Fibroblast of lung (primary cell): Measurements from ENCODE around the gene SRPX2.

ENCODE experiments used
- EZH2 ChIP-seq: IDR thresholded peaks from 2 replicates; pipeline ENCODE4 v1.5.1; 2012; ENCODE audit warnings: low read length, control low read depth, mild to moderate bottlenecking; ENCODE audit errors: missing control alignments
- TF ChIP-seq, protein P1 (sequence below), 2 donors: IDR thresholded peaks in 1 of 2; conservative IDR thresholded peaks in 1 of 2; 1 replicate in 1 of 2; 2 replicates in 1 of 2; pipeline ENCODE4 v1.5.1; 2011 to 2012; ENCODE audit warnings: low read length in 2 of 2, control low read depth in 1 of 2, inconsistent platforms in 1 of 2, low read depth in 1 of 2, mild to moderate bottlenecking in 1 of 2

DNA sequence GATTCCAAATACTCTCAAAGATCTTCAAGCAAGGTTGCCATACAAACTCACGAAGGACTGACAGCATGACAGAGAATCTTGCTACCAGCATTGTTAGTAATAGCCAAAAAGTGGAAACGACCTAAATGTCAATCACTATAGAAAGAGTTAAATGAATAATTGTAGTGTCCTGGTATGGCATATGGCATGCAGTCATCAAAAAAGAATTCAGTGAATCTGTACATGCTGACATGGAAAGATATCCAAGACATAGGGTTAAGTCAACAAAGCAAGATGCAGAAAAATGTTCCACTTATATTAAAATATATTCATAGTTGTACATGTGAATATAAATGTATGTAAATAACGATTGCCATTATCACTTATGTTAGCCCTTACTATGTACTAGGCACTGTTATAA, 37.6 kb downstream of the SRPX2 start:
- TF ChIP-seq EZH2, result no peak
- TF ChIP-seq, protein P1, sequence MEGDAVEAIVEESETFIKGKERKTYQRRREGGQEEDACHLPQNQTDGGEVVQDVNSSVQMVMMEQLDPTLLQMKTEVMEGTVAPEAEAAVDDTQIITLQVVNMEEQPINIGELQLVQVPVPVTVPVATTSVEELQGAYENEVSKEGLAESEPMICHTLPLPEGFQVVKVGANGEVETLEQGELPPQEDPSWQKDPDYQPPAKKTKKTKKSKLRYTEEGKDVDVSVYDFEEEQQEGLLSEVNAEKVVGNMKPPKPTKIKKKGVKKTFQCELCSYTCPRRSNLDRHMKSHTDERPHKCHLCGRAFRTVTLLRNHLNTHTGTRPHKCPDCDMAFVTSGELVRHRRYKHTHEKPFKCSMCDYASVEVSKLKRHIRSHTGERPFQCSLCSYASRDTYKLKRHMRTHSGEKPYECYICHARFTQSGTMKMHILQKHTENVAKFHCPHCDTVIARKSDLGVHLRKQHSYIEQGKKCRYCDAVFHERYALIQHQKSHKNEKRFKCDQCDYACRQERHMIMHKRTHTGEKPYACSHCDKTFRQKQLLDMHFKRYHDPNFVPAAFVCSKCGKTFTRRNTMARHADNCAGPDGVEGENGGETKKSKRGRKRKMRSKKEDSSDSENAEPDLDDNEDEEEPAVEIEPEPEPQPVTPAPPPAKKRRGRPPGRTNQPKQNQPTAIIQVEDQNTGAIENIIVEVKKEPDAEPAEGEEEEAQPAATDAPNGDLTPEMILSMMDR (conservative IDR thresholded peaks at IDR 0.05 in 1 of 2, IDR thresholded peaks at IDR 0.05 in 1 of 2; ENCODE audit: low read depth in 1 of 2, low read length in 2 of 2), result no peak
